Measurements from ENCODE around the gene ACOT8. TPM values are rescaled to one million over a fixed set of nuclear protein-coding genes. Genes with fewer than 3 reads are reported as not detected.
A peak's percentile ranks its signal among the peaks of the same experiment; 100 is the strongest.

The ACOT8 gene
- total and polyA plus RNA-seq, 12 donors: 33.7 to 134 (median 62.5) TPM

- H3K4me3 ChIP-seq: no peak overlapping the region
- no peak for TF ChIP-seq POLR2A (IDR thresholded peaks at IDR 0.05)
- no peak for TF ChIP-seq CTCF (IDR thresholded peaks at IDR 0.05)
- H3K36me3 ChIP-seq (replicated peaks in 1 of 2): peaks cover 0 to 42% of the 10 kb centered on the region in 2 donors
- intact Hi-C loops (cut with DNase I): no loop called here
- 88 to 96% (median 93%) methylated on average over 11 of the region's 11 CpGs for WGBS, 4 donors
- peaks cover 9% of the 10 kb centered on the region in 2 donors for H3K4me1 ChIP-seq (replicated peaks in 1 of 2)
- no peaks in the 10 kb centered on the region for H3K9me3 ChIP-seq (replicated peaks in 1 of 3)
- H3K27me3 ChIP-seq: no peaks in the 10 kb centered on the region
- DNase-seq: no peak
- no peak overlapping the region for H3K27ac ChIP-seq
These were observed 60.7 kb downstream of the ACOT8 start for GRCh38 chr20:45796337-45797065.

- H3K27me3 ChIP-seq: no peaks in the 10 kb centered on the region
- TF ChIP-seq CTCF (IDR thresholded peaks at IDR 0.05) (no peak), POLR2A (IDR thresholded peaks at IDR 0.05) (no peak)
- WGBS, 4 donors: 20 to 30% (median 24%) methylated on average over 12 to 19 of the region's 19 CpGs
- no peaks in the 10 kb centered on the region for H3K9me3 ChIP-seq (replicated peaks in 1 of 3)
- DNase-seq: peak in 4 of 7 donors; percentile 16 to 63 (median 38)
- peak overlapping the region; percentile 43 to 88 (median 87) for H3K27ac ChIP-seq
- intact Hi-C loops (cut with DNase I): no loop called here
- H3K4me3 ChIP-seq: peak overlapping the region; percentile 64 to 90 (median 76)
- H3K36me3 ChIP-seq (replicated peaks in 1 of 2): peaks cover 0 to 34% of the 10 kb centered on the region in 2 donors
- H3K4me1 ChIP-seq (replicated peaks in 1 of 2): peaks cover 9% of the 10 kb centered on the region in 2 donors
These were observed 64.7 kb downstream of the ACOT8 start for GRCh38 chr20:45792317-45793118.

Other genes starting within 250 kb of the ACOT8 start
- gene WFDC10A, start 227.7 kb downstream of the ACOT8 start, total RNA-seq: not detected
- gene WFDC10A, start 227.7 kb downstream of the ACOT8 start, polyA plus RNA-seq: not detected
- gene WFDC9, start 226.1 kb downstream of the ACOT8 start, total RNA-seq: not detected
- not detected for gene WFDC9, start 226.1 kb downstream of the ACOT8 start, polyA plus RNA-seq
- gene WFDC11, start 187.2 kb downstream of the ACOT8 start, total RNA-seq: not detected
- not detected for gene WFDC11, start 187.2 kb downstream of the ACOT8 start, polyA plus RNA-seq
- not detected for gene WFDC13, start 155.4 kb downstream of the ACOT8 start, total RNA-seq
- not detected for gene WFDC13, start 155.4 kb downstream of the ACOT8 start, polyA plus RNA-seq
- gene WFDC10B, start 152.4 kb downstream of the ACOT8 start, total RNA-seq: not detected
- not detected for gene WFDC10B, start 152.4 kb downstream of the ACOT8 start, polyA plus RNA-seq
- not detected for gene SPINT4, start 135.0 kb downstream of the ACOT8 start, total RNA-seq
- not detected for gene SPINT4, start 135.0 kb downstream of the ACOT8 start, polyA plus RNA-seq
- 1 to 10 TPM in 2 of 9 donors, under 1 TPM in 1, not detected in 6; 0.22 to 1.9 (median 1.8) TPM for gene WFDC3, start 65.5 kb downstream of the ACOT8 start, total RNA-seq
- gene WFDC3, start 65.5 kb downstream of the ACOT8 start, polyA plus RNA-seq: 1 to 10 TPM in 2 of 3 donors, not detected in 1; 1.3 to 3.1 TPM
- gene DNTTIP1, start 65.4 kb downstream of the ACOT8 start, total RNA-seq: 10 to 100 TPM; 12.1 to 31.4 (median 27.3) TPM
- gene DNTTIP1, start 65.4 kb downstream of the ACOT8 start, polyA plus RNA-seq: 10 to 100 TPM; 34.5 to 49.4 (median 38.4) TPM
- gene UBE2C, start 44.7 kb downstream of the ACOT8 start, total RNA-seq: 10 to 100 TPM in 1 of 9 donors, 1 to 10 TPM in 7, under 1 TPM in 1; 0.79 to 43.3 (median 2.2) TPM
- gene UBE2C, start 44.7 kb downstream of the ACOT8 start, polyA plus RNA-seq: 1 to 10 TPM; 3.8 to 4.9 (median 4.7) TPM
- 1 to 10 TPM in 7 of 9 donors, not detected in 2; 1.4 to 8.4 (median 2.8) TPM for gene TNNC2, start 30.1 kb downstream of the ACOT8 start, total RNA-seq
- 10 to 100 TPM in 1 of 3 donors, 1 to 10 TPM in 2; 4.3 to 16.9 (median 8.2) TPM for gene TNNC2, start 30.1 kb downstream of the ACOT8 start, polyA plus RNA-seq
- gene SNX21, start 23.6 kb downstream of the ACOT8 start, total RNA-seq: 100 to 1,000 TPM in 3 of 9 donors, 10 to 100 TPM in 6; 61.6 to 183 (median 97.5) TPM
- 10 to 100 TPM; 35.1 to 66.3 (median 43.9) TPM for gene SNX21, start 23.6 kb downstream of the ACOT8 start, polyA plus RNA-seq
- gene ZSWIM3, start 222 bp upstream of the ACOT8 start, total RNA-seq: 10 to 100 TPM in 1 of 9 donors, 1 to 10 TPM in 8; 3.7 to 19.5 (median 6.4) TPM
- gene ZSWIM3, start 222 bp upstream of the ACOT8 start, polyA plus RNA-seq: 1 to 10 TPM; 2.9 to 4.2 (median 3.1) TPM
- gene ZSWIM1, start 23.8 kb upstream of the ACOT8 start, total RNA-seq: 10 to 100 TPM; 15.9 to 22.1 (median 18.6) TPM
- 10 to 100 TPM in 1 of 3 donors, 1 to 10 TPM in 2; 4.2 to 19.2 (median 5.6) TPM for gene ZSWIM1, start 23.8 kb upstream of the ACOT8 start, polyA plus RNA-seq
- gene SPATA25, start 30.2 kb upstream of the ACOT8 start, total RNA-seq: 10 to 100 TPM in 1 of 9 donors, 1 to 10 TPM in 6, under 1 TPM in 1, not detected in 1; 0.35 to 12.5 (median 4.0) TPM
- 1 to 10 TPM in 1 of 3 donors, under 1 TPM in 2; 0.29 to 3.5 (median 0.57) TPM for gene SPATA25, start 30.2 kb upstream of the ACOT8 start, polyA plus RNA-seq
- gene NEURL2, start 33.8 kb upstream of the ACOT8 start, total RNA-seq: 10 to 100 TPM in 7 of 9 donors, 1 to 10 TPM in 2; 6.0 to 36.4 (median 16.0) TPM
- gene NEURL2, start 33.8 kb upstream of the ACOT8 start, polyA plus RNA-seq: 10 to 100 TPM in 1 of 3 donors, 1 to 10 TPM in 2; 1.0 to 19.1 (median 7.2) TPM
- 100 to 1,000 TPM; 306 to 776 (median 516) TPM for gene CTSA, start 33.9 kb upstream of the ACOT8 start, total RNA-seq
- 100 to 1,000 TPM; 517 to 854 (median 731) TPM for gene CTSA, start 33.9 kb upstream of the ACOT8 start, polyA plus RNA-seq
- gene PLTP, start 54.8 kb upstream of the ACOT8 start, total RNA-seq: 1,000 to 10,000 TPM in 2 of 9 donors, 100 to 1,000 TPM in 7; 168 to 1,158 (median 460) TPM
- gene PLTP, start 54.8 kb upstream of the ACOT8 start, polyA plus RNA-seq: 100 to 1,000 TPM; 126 to 366 (median 157) TPM
- 10 to 100 TPM; 12.6 to 47.1 (median 40.4) TPM for gene PCIF1, start 77.3 kb upstream of the ACOT8 start, total RNA-seq
- gene PCIF1, start 77.3 kb upstream of the ACOT8 start, polyA plus RNA-seq: 10 to 100 TPM; 20.6 to 36.4 (median 35.9) TPM
- 10 to 100 TPM; 10.8 to 29.9 (median 15.1) TPM for gene ZNF335, start 114.8 kb upstream of the ACOT8 start, total RNA-seq
- 10 to 100 TPM in 2 of 3 donors, 1 to 10 TPM in 1; 5.4 to 45.1 (median 29.5) TPM for gene ZNF335, start 114.8 kb upstream of the ACOT8 start, polyA plus RNA-seq
- under 1 TPM in 8 of 9 donors, not detected in 1; 0.18 to 0.97 (median 0.34) TPM for gene MMP9, start 151.5 kb upstream of the ACOT8 start, total RNA-seq
- gene MMP9, start 151.5 kb upstream of the ACOT8 start, polyA plus RNA-seq: 1 to 10 TPM in 1 of 3 donors, under 1 TPM in 2; 0.07 to 1.2 (median 0.51) TPM
- 10 to 100 TPM in 6 of 9 donors, 1 to 10 TPM in 2, under 1 TPM in 1; 0.30 to 24.5 (median 12.9) TPM for gene SLC12A5, start 171.8 kb upstream of the ACOT8 start, total RNA-seq
- gene SLC12A5, start 171.8 kb upstream of the ACOT8 start, polyA plus RNA-seq: 100 to 1,000 TPM in 2 of 3 donors, 10 to 100 TPM in 1; 15.0 to 121 (median 120) TPM
- 10 to 100 TPM; 17.8 to 44.8 (median 25.9) TPM for gene NCOA5, start 232.6 kb upstream of the ACOT8 start, total RNA-seq
- gene NCOA5, start 232.6 kb upstream of the ACOT8 start, polyA plus RNA-seq: 10 to 100 TPM; 18.7 to 24.8 (median 19.0) TPM